CD4-positive, alpha-beta T cell treated with Interferon alpha-2 for 1 hour (primary cell): ENCODE data around the gene AAMP.
"Not testable (repeated sequence)": the region's sequence is repeated elsewhere in the genome, so short reads cannot be mapped to it uniquely, and the experiment has no call there.

Experiments used
- DNase-seq, 2 donors: peaks; one replicate each; pipeline ENCODE4 v3.0.0-alpha.2; 2020 to 2022

Gene AAMP

GRCh38 chr2:218269900-218270720, at the start of gene AAMP, which contains the start of gene PNKD:
TSS of gene AAMP (minus strand) at chr2:218270137. CDS start at chr2:218270086, 51 bp downstream.
TSS of gene PNKD (plus strand) at chr2:218270519. CDS start at chr2:218270536, 17 bp downstream.
- peak; percentile 100 for DNase-seq

- DNase-seq: no peak
These were observed 48.3 kb upstream of the AAMP start for GRCh38 chr2:218318241-218318640.

- no peak for DNase-seq
These were observed 47.9 kb upstream of the AAMP start for GRCh38 chr2:218317835-218318234.

GRCh38 chr2:218317303-218317630, 47.3 kb upstream of the AAMP start:
- DNase-seq: no peak

- no peak for DNase-seq
These were observed 45.5 kb upstream of the AAMP start for GRCh38 chr2:218315397-218315796.

GRCh38 chr2:218314764-218315163, 44.8 kb upstream of the AAMP start:
- DNase-seq: not testable (repeated sequence)

- no peak for DNase-seq
These were observed 43.4 kb upstream of the AAMP start for GRCh38 chr2:218313356-218313755.

GRCh38 chr2:218312267-218312756, 42.4 kb upstream of the AAMP start:
- DNase-seq: no peak

GRCh38 chr2:218311541-218312266, 41.8 kb upstream of the AAMP start:
- DNase-seq: not testable (repeated sequence)

GRCh38 chr2:218310853-218311540, 41.1 kb upstream of the AAMP start:
- DNase-seq: no peak

- no peak for DNase-seq
These were observed 37.6 kb upstream of the AAMP start for GRCh38 chr2:218307415-218308090.

- no peak for DNase-seq
These were observed 36.4 kb upstream of the AAMP start for GRCh38 chr2:218306184-218306920.

- DNase-seq: no peak
These were observed 35.4 kb upstream of the AAMP start for GRCh38 chr2:218305383-218305782.

GRCh38 chr2:218301176-218301819, 31.4 kb upstream of the AAMP start:
- peak; percentile 86 to 92 for DNase-seq

GRCh38 chr2:218300141-218300540, 30.2 kb upstream of the AAMP start:
- DNase-seq: no peak

- DNase-seq: no peak
These were observed 28.5 kb upstream of the AAMP start for GRCh38 chr2:218298314-218298875.

GRCh38 chr2:218296847-218297246, 26.9 kb upstream of the AAMP start:
- DNase-seq: no peak

GRCh38 chr2:218296200-218296599, 26.3 kb upstream of the AAMP start:
- no peak for DNase-seq

- DNase-seq: no peak
These were observed 25.1 kb upstream of the AAMP start for GRCh38 chr2:218295029-218295428.

GRCh38 chr2:218294430-218295022, 24.6 kb upstream of the AAMP start:
- DNase-seq: no peak
